CD8-positive, alpha-beta memory T cell (primary cell): ENCODE measurements around the gene WDR37. TPM values are rescaled to one million over a fixed set of nuclear protein-coding genes. Genes with fewer than 3 reads are reported as not detected.

Experiments used
- CTCF ChIA-PET: fragments of 350-600 bp; sonication (Branson Sonifier 250); formaldehyde crosslinking; loops from one replicate; lab custom pipeline; 2021; ENCODE audit warnings: antibody characterized with exemption; lab: Charles Lee
- POLR2A ChIA-PET: fragments of 350-600 bp; sonication (Branson Sonifier 250); formaldehyde crosslinking; loops from one replicate; lab custom pipeline; 2021; ENCODE audit warnings: antibody characterized with exemption; lab: Charles Lee
- DNase-seq, 5 donors: peaks; one replicate each; pipeline versions ENCODE4 v3.0.0 to v3.0.0-alpha.2; 2020 to 2022; ENCODE audit warnings: mixed read lengths in 1 of 5
- H3K27ac ChIP-seq: one replicate; pipeline ENCODE4 v1.7.0; 2013; ENCODE audit warnings: low read depth, mild to moderate bottlenecking, low read length, moderate library complexity
- H3K27me3 ChIP-seq: 2 replicates; pipeline ENCODE4 v1.7.0; 2013; ENCODE audit warnings: low read length, mild to moderate bottlenecking; ENCODE audit not compliant: insufficient read depth, poor library complexity, severe bottlenecking
- H3K36me3 ChIP-seq: 2 replicates; pipeline ENCODE4 v1.7.0; 2013; ENCODE audit warnings: mild to moderate bottlenecking, low read length, moderate library complexity; ENCODE audit not compliant: insufficient read depth
- H3K4me1 ChIP-seq: 2 replicates; pipeline ENCODE4 v1.7.0; 2013; ENCODE audit warnings: mild to moderate bottlenecking, low read length, moderate library complexity; ENCODE audit not compliant: insufficient read depth
- H3K4me3 ChIP-seq: 2 replicates; pipeline ENCODE4 v1.7.0; 2013; ENCODE audit warnings: mild to moderate bottlenecking, low read length
- H3K9me3 ChIP-seq: 2 replicates; pipeline ENCODE4 v1.7.0; 2013; ENCODE audit warnings: mild to moderate bottlenecking, low read length
- H3K27ac Mint-ChIP-seq, 8 donors: one replicate each; pipeline ENCODE4 v1.8.0; 2020 to 2021; ENCODE audit warnings: mixed read lengths in 8 of 8, mild to moderate bottlenecking in 6 of 8, inconsistent platforms in 3 of 8, moderate library complexity in 3 of 8
- H3K27me3 Mint-ChIP-seq, 2 donors: one replicate each; pipeline ENCODE4 v1.8.0; 2020 to 2021; ENCODE audit warnings: mixed read lengths in 2 of 2, mild to moderate bottlenecking in 1 of 2, moderate library complexity in 1 of 2
- H3K36me3 Mint-ChIP-seq, 3 donors: one replicate each; pipeline ENCODE4 v1.8.0; 2020 to 2021; ENCODE audit warnings: mixed read lengths in 3 of 3, inconsistent platforms in 1 of 3, mild to moderate bottlenecking in 1 of 3
- H3K4me1 Mint-ChIP-seq, 3 donors: one replicate each; pipeline ENCODE4 v1.8.0; 2020 to 2021; ENCODE audit warnings: mixed read lengths in 3 of 3, inconsistent platforms in 1 of 3, mild to moderate bottlenecking in 1 of 3
- H3K4me3 Mint-ChIP-seq, 7 donors: one replicate each; pipeline ENCODE4 v1.8.0; 2020 to 2021; ENCODE audit warnings: mixed read lengths in 7 of 7, mild to moderate bottlenecking in 6 of 7, moderate library complexity in 4 of 7, inconsistent platforms in 2 of 7
- H3K9me3 Mint-ChIP-seq, 5 donors: one replicate each; pipeline ENCODE4 v1.8.0; 2020 to 2022; ENCODE audit warnings: mixed read lengths in 5 of 5, mild to moderate bottlenecking in 3 of 5, moderate library complexity in 2 of 5, inconsistent platforms in 1 of 5
- polyA plus RNA-seq: library from polyadenylated mRNA; unstranded; fragments of 300-500 nt; fragmentation: Illumina TruSeq; gene quantifications from one replicate; pipeline ENCODE4 v1.2.3, GENCODE V29; 2021
- total RNA-seq, 2 experiments: library from RNA; stranded (reverse); gene quantifications; one replicate each; pipeline ENCODE4 v1.2.3, GENCODE V29; 2021

WDR37 gene
- total and polyA plus RNA-seq, 3 experiments from 2014 or later, result 14.5 to 21.7 (median 15.8) TPM

DNA sequence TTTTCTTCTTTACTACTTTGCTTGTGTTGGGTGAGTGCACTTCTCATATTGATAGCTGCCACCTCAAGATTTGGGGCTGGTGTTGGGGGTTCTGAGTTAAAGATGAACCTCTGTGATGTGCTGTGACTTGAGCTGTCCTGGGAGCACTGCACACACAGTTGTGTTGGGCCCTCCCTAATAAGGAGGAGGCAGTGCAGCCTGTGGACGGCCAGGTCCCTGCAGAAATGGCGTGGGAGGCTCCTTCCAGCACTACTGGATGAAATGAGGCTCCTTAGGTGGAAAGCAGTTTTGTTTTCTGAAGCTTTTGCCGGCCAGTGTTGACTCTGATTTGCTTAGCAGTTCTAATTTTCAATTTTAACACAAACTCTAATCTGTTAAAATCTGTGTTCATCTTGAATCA lies 44.0 kb downstream of the WDR37 start:
- peak overlapping the region in 6 of 8 donors; percentile 14 to 63 (median 45) for H3K27ac Mint-ChIP-seq
- H3K4me3 Mint-ChIP-seq, result no peak overlapping the region
- no peaks in the 10 kb centered on the region for H3K9me3 ChIP-seq
- DNase-seq, result no peak
- no peaks in the 10 kb centered on the region for H3K4me1 ChIP-seq
- H3K27me3 ChIP-seq, result no peaks in the 10 kb centered on the region
- ChIA-PET CTCF (interaction anchor here (0.7 kb wide), 1 partner anchor 10 kb away, joined by 4 read pairs; no protein-coding TSS in a partner anchor), POLR2A (interaction anchor here (0.6 kb wide), 1 partner anchor 51 kb away, joined by 3 read pairs; the partner anchor contains the start of gene IDI1)
- no peak overlapping the region for H3K27ac ChIP-seq
- H3K9me3 Mint-ChIP-seq, result no peaks in the 10 kb centered on the region
- peaks cover 18 to 32% (median 28%) of the 10 kb centered on the region in 3 donors for H3K4me1 Mint-ChIP-seq
- H3K4me3 ChIP-seq, result no peak overlapping the region
- peaks cover 0 to 78% (median 20%) of the 10 kb centered on the region in 3 donors for H3K36me3 Mint-ChIP-seq
- peaks cover 54% of the 10 kb centered on the region for H3K36me3 ChIP-seq
- H3K27me3 Mint-ChIP-seq, result no peaks in the 10 kb centered on the region

DNA sequence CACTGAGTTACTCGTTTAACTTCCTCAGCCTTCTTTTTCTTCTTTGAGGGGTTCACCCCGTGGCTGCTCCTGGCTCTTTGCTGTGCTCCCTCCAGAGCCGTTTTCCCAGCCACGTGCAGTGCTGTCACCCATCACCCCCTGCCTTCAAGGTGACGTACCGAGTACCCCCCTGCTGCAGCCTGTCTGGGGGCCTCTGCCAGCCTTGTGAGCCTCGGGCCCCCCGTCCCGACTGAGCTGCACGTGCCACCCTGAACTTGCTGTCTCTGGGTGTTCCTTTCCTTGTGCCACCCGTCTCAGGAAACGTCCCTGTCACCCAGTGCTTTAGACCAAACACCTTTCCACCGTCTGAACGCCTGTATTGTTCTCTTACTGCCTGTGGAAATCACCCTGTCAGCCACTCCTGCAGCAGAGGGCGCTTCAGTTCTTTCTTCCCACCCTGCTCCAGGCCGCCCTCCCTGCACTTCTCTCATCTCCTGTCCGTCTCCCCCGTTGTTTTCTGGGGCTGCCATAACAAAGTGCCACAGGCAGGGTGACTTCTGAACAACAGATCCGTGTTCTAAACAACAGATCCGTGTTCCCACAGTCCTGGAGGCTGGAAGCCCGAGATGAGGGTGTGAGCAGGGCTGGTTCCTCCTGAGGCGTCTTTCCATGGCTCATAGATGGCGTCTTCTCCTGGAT lies 44.6 kb downstream of the WDR37 start:
- no peak overlapping the region for H3K4me3 Mint-ChIP-seq
- CTCF ChIA-PET, result interaction anchor here (0.7 kb wide), 1 partner anchor 9 kb away, joined by 4 read pairs; no protein-coding TSS in a partner anchor
- DNase-seq, result no peak
- no peaks in the 10 kb centered on the region for H3K27me3 Mint-ChIP-seq
- Histone ChIP-seq H3K27me3 (no peaks in the 10 kb centered on the region), H3K27ac (no peak overlapping the region), H3K4me3 (no peak overlapping the region), H3K4me1 (no peaks in the 10 kb centered on the region), H3K36me3 (peaks cover 48% of the 10 kb centered on the region), H3K9me3 (no peaks in the 10 kb centered on the region)
- H3K4me1 Mint-ChIP-seq, result peaks cover 18 to 32% (median 28%) of the 10 kb centered on the region in 3 donors
- peak overlapping the region in 6 of 8 donors; percentile 11 to 91 (median 37) for H3K27ac Mint-ChIP-seq
- POLR2A ChIA-PET, result interaction anchor here (0.6 kb wide), 1 partner anchor 52 kb away, joined by 3 read pairs; the partner anchor contains the start of gene IDI1
- H3K36me3 Mint-ChIP-seq, result peaks cover 0 to 84% (median 23%) of the 10 kb centered on the region in 3 donors
- H3K9me3 Mint-ChIP-seq, result no peaks in the 10 kb centered on the region

DNA sequence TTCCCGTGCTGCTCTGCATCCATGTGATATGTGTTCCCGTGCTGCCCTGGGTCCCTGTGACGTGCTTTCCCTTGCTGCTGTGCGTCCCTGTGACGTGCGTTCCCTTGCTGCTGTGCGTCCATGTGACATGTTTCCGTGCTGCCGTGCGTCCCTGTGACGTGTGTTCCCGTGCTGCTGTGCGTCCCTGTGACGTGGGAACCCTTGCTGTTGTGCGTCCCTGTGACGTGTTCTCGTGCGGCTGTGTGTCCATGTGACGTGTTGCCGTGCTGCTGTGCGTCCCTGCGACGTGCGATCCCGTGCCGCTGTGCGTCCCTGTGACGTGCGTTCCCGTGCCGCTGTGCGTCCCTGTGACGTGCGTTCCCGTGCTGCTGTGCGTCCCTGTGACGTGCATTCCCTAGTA lies 45.8 kb downstream of the WDR37 start:
- peaks cover 0 to 95% (median 27%) of the 10 kb centered on the region in 3 donors for H3K36me3 Mint-ChIP-seq
- ChIA-PET POLR2A (no interaction called here), CTCF (no interaction called here)
- no peak for DNase-seq
- peaks cover 44% of the 10 kb centered on the region for H3K36me3 ChIP-seq
- peak overlapping the region in 1 of 8 donors; percentile 66 for H3K27ac Mint-ChIP-seq
- peaks cover 18 to 32% (median 28%) of the 10 kb centered on the region in 3 donors for H3K4me1 Mint-ChIP-seq
- H3K9me3 Mint-ChIP-seq, result no peaks in the 10 kb centered on the region
- no peak overlapping the region for H3K4me3 ChIP-seq
- no peaks in the 10 kb centered on the region for H3K9me3 ChIP-seq
- H3K27ac ChIP-seq, result no peak overlapping the region
- H3K27me3 ChIP-seq, result no peaks in the 10 kb centered on the region
- H3K27me3 Mint-ChIP-seq, result peaks cover 0 to 1% of the 10 kb centered on the region in 2 donors
- H3K4me3 Mint-ChIP-seq, result peak overlapping the region in 1 of 7 donors; percentile 24
- H3K4me1 ChIP-seq, result no peaks in the 10 kb centered on the region

DNA sequence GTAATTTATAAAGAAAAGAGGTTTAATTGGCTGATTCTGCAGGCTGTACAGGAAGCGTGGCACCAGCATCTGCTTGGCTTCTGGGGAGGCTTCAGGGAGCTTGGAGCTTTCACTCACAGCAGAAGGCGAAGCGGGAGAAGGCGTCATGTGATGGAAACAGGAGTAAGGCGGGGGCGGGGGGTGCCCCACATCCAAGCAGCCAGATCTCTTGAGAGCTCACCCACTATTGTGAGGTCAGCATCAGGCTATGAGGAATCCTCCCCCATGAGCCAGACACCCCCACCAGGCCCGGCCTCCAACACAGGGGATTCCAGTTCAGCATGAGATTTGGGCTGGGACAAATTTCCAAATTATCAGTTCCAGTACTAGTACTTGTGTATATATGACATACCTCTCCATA lies 46.2 kb downstream of the WDR37 start:
- ChIA-PET CTCF (no interaction called here), POLR2A (no interaction called here)
- peaks cover 46% of the 10 kb centered on the region for H3K36me3 ChIP-seq
- peaks cover 0 to 1% of the 10 kb centered on the region in 2 donors for H3K27me3 Mint-ChIP-seq
- peaks cover 18 to 32% (median 28%) of the 10 kb centered on the region in 3 donors for H3K4me1 Mint-ChIP-seq
- no peak overlapping the region for H3K4me3 Mint-ChIP-seq
- no peaks in the 10 kb centered on the region for H3K4me1 ChIP-seq
- no peak overlapping the region for H3K27ac ChIP-seq
- peaks cover 0 to 99% (median 28%) of the 10 kb centered on the region in 3 donors for H3K36me3 Mint-ChIP-seq
- DNase-seq, result no peak
- H3K4me3 ChIP-seq, result no peak overlapping the region
- peak overlapping the region in 4 of 8 donors; percentile 40 to 72 (median 56) for H3K27ac Mint-ChIP-seq
- no peaks in the 10 kb centered on the region for H3K9me3 ChIP-seq
- no peaks in the 10 kb centered on the region for H3K9me3 Mint-ChIP-seq
- no peaks in the 10 kb centered on the region for H3K27me3 ChIP-seq

DNA sequence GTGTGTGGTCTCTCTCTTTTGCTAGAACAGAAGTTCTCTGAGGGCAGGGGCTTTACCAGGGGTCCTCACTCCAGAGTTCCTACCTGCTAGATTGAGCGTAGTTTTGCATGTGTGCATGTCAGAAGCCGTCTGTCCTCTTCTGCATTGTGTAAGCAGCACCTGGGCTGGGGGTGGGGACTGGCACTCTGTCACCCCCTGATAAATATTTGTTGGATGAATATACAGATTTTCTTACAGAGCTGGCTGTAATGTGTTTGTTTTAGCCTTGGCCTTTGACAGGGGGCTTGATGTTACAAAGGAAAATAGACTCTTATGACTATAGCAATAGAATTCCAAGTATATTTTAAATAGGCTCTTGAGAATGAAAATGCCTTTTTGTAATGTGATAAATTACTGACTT lies 46.6 kb downstream of the WDR37 start:
- ChIA-PET CTCF (no interaction called here), POLR2A (no interaction called here)
- peaks cover 0 to 1% of the 10 kb centered on the region in 2 donors for H3K27me3 Mint-ChIP-seq
- peak overlapping the region in 4 of 8 donors; percentile 40 to 72 (median 56) for H3K27ac Mint-ChIP-seq
- Histone ChIP-seq H3K4me3 (no peak overlapping the region), H3K9me3 (no peaks in the 10 kb centered on the region), H3K27ac (no peak overlapping the region), H3K27me3 (no peaks in the 10 kb centered on the region), H3K4me1 (no peaks in the 10 kb centered on the region), H3K36me3 (peaks cover 50% of the 10 kb centered on the region)
- H3K4me3 Mint-ChIP-seq, result no peak overlapping the region
- H3K9me3 Mint-ChIP-seq, result no peaks in the 10 kb centered on the region
- H3K4me1 Mint-ChIP-seq, result peaks cover 19 to 36% (median 26%) of the 10 kb centered on the region in 3 donors
- peaks cover 0 to 99% (median 32%) of the 10 kb centered on the region in 3 donors for H3K36me3 Mint-ChIP-seq
- DNase-seq, result no peak

DNA sequence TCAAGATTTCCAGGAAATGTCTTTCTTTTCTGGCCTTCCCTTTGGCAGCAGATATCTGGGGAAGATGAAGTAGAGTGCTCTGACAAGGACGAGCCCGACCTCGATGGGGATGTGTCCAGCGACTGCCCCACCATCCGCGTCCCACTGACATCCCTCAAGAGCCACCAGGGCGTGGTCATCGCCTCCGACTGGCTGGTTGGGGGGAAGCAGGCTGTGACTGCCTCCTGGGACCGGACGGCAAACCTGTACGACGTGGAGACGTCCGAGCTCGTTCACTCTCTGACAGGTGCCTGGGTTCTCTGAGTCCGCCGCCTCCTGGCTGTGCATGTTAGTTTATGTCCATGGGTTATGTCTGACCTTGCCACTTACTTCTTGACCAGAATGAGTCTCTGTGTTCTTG lies 47.4 kb downstream of the WDR37 start:
- H3K4me1 Mint-ChIP-seq, result peaks cover 23 to 41% (median 25%) of the 10 kb centered on the region in 3 donors
- ChIA-PET POLR2A (no interaction called here), CTCF (no interaction called here)
- peak overlapping the region in 2 of 8 donors; percentile 14 to 72 for H3K27ac Mint-ChIP-seq
- H3K9me3 Mint-ChIP-seq, result no peaks in the 10 kb centered on the region
- peaks cover 0 to 1% of the 10 kb centered on the region in 2 donors for H3K27me3 Mint-ChIP-seq
- DNase-seq, result no peak
- Histone ChIP-seq H3K27ac (no peak overlapping the region), H3K36me3 (peaks cover 55% of the 10 kb centered on the region), H3K4me3 (no peak overlapping the region), H3K27me3 (no peaks in the 10 kb centered on the region), H3K9me3 (no peaks in the 10 kb centered on the region), H3K4me1 (no peaks in the 10 kb centered on the region)
- peaks cover 0 to 99% (median 38%) of the 10 kb centered on the region in 3 donors for H3K36me3 Mint-ChIP-seq
- H3K4me3 Mint-ChIP-seq, result no peak overlapping the region

DNA sequence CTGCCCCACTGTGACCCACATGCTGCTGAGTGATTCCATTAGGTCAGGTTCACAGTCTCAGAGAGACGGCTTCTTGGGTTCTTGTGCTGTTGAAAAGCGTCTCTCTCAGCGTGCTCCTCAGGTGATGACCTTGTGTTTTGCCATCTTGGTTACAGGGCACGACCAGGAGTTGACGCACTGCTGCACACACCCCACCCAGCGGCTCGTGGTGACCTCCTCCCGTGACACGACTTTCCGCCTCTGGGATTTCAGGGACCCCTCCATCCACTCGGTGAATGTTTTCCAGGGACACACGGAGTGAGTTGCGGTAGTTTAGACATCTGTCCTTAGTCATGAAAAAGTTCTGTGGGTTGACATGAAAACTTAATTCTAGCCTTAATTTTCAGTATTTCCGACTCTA lies 48.8 kb downstream of the WDR37 start:
- ChIA-PET POLR2A (no interaction called here), CTCF (no interaction called here)
- no peaks in the 10 kb centered on the region for H3K9me3 Mint-ChIP-seq
- Histone ChIP-seq H3K4me3 (no peak overlapping the region), H3K9me3 (no peaks in the 10 kb centered on the region), H3K4me1 (peaks cover 4% of the 10 kb centered on the region), H3K27me3 (no peaks in the 10 kb centered on the region), H3K36me3 (peaks cover 45% of the 10 kb centered on the region), H3K27ac (no peak overlapping the region)
- peaks cover 0 to 97% (median 39%) of the 10 kb centered on the region in 3 donors for H3K36me3 Mint-ChIP-seq
- H3K27me3 Mint-ChIP-seq, result peaks cover 0 to 1% of the 10 kb centered on the region in 2 donors
- H3K27ac Mint-ChIP-seq, result peak overlapping the region in 2 of 8 donors; percentile 36 to 68
- DNase-seq, result no peak
- no peak overlapping the region for H3K4me3 Mint-ChIP-seq
- H3K4me1 Mint-ChIP-seq, result peaks cover 19 to 35% (median 22%) of the 10 kb centered on the region in 3 donors

DNA sequence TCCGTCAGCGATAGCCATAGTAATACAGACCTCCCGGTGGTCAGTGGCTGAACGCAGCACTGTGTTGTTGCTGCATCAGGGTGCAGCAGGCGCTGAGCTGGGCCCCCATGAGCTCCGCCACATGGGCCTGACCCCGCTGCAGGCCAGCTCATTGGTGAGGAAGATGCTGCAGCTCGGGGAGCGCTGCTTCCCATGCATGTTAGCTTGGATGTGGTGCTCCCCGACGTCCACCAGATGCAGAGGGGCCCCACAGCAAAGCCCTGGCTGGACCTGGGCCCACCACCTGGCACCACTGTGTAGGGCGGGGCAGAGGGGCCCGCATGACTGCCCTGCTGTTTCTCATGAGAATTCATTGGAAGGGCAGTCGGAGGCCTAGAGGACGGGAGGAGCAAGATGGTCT lies 50.8 kb downstream of the WDR37 start:
- Histone ChIP-seq H3K36me3 (peaks cover 53% of the 10 kb centered on the region), H3K9me3 (no peaks in the 10 kb centered on the region), H3K4me1 (peaks cover 20% of the 10 kb centered on the region), H3K27me3 (no peaks in the 10 kb centered on the region), H3K27ac (no peak overlapping the region), H3K4me3 (no peak overlapping the region)
- no peak for DNase-seq
- CTCF ChIA-PET, result no interaction called here
- POLR2A ChIA-PET, result no interaction called here
- Mint-ChIP-seq H3K4me1 (peaks cover 28 to 45% (median 29%) of the 10 kb centered on the region in 3 donors), H3K27me3 (peaks cover 0 to 1% of the 10 kb centered on the region in 2 donors), H3K9me3 (no peaks in the 10 kb centered on the region), H3K36me3 (peaks cover 0 to 94% (median 34%) of the 10 kb centered on the region in 3 donors), H3K27ac (peak overlapping the region in 4 of 8 donors; percentile 46 to 74 (median 70)), H3K4me3 (no peak overlapping the region)
